Stimulated activated effector memory CD8-positive, alpha-beta T cell treated with anti-CD3 and anti-CD28 coated beads, Interleukin-12 subunit alpha, Interleukin-12 subunit beta, amount 100 ng/mL, for 72 hours (primary cell): ENCODE measurements around the gene TMEM179B.

ENCODE experiments used
- ATAC-seq: fragments of 150-1000 bp; cut with Tn5 transposase; 2 replicates; pipeline ENCODE4 v1.10.0; 2021
- DNase-seq, 2 donors: peaks; one replicate each; pipeline ENCODE4 v3.0.0; 2021 to 2022; ENCODE audit warnings: low spot score in 2 of 2
- H3K27ac Mint-ChIP-seq: one replicate; pipeline ENCODE4 v1.8.0; 2022; ENCODE audit warnings: mild to moderate bottlenecking, mixed read lengths
- H3K36me3 Mint-ChIP-seq: one replicate; pipeline ENCODE4 v1.8.0; 2022; ENCODE audit warnings: mild to moderate bottlenecking, mixed read lengths
- H3K4me1 Mint-ChIP-seq: one replicate; pipeline ENCODE4 v1.8.0; 2022; ENCODE audit warnings: mixed read lengths
- H3K4me3 Mint-ChIP-seq: one replicate; pipeline ENCODE4 v1.8.0; 2022; ENCODE audit warnings: mild to moderate bottlenecking, mixed read lengths
- H3K9me3 Mint-ChIP-seq: one replicate; pipeline ENCODE4 v1.8.0; 2022; ENCODE audit warnings: mixed read lengths

TMEM179B gene

GRCh38 chr11:62775646-62776045 lies 11.6 kb upstream of the TMEM179B start:
- DNase-seq (no peak), ATAC-seq (no peak)
- Mint-ChIP-seq H3K9me3 (no peaks in the 10 kb centered on the region), H3K27ac (peak overlapping the region; percentile 70), H3K36me3 (peaks cover 61% of the 10 kb centered on the region), H3K4me1 (peaks cover 40% of the 10 kb centered on the region), H3K4me3 (no peak overlapping the region)

DNA sequence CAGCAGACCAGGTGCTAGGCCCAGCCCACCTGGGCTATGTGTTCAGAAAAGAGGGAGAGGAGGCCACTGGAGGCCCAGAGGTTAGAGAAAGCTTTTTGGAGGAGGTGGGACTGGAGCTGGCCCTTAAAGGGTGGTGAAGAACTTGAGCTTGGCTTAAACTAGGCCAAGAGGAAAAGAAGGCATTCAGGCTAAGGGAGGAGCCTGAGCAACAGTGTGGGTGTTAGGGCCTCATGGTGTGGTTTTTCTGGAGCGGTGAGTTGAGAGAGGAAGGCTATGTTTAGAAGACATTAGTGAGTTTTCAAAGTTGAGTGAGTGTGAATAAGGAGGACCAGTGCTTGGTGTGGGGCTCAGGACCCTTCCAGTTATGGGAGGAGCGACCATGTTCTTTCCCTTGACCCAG lies 9.8 kb upstream of the TMEM179B start:
- DNase-seq = no peak
- H3K27ac Mint-ChIP-seq = peak overlapping the region; percentile 94
- peak overlapping the region; percentile 58 for H3K4me3 Mint-ChIP-seq
- peaks cover 67% of the 10 kb centered on the region for H3K36me3 Mint-ChIP-seq
- H3K9me3 Mint-ChIP-seq = no peaks in the 10 kb centered on the region
- H3K4me1 Mint-ChIP-seq = peaks cover 25% of the 10 kb centered on the region
- peak; percentile 82 for ATAC-seq

DNA sequence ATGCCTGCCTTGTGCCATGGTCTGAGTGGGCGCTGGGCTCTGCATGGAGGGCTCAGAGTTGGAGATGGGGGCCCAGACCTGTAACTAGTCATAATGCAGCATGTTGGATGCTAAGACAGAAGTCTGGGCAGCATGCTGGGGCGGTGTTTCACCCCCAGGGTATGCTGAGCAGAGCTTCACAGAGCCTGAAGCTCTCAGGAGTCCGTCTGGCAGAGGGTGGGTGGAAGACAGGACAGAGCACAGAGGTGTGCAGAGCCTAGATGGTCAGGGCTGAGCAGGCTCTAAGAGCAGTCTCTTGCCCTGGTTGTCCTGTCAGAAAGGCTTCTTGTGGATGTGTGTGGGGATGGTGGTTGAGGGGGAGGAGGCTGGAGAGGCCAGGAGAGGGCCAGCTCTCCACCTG lies 8.8 kb upstream of the TMEM179B start:
- ATAC-seq (peak; percentile 19), DNase-seq (no peak)
- Mint-ChIP-seq H3K4me3 (peak overlapping the region; percentile 58), H3K4me1 (peaks cover 23% of the 10 kb centered on the region), H3K27ac (peak overlapping the region; percentile 94), H3K36me3 (peaks cover 78% of the 10 kb centered on the region), H3K9me3 (no peaks in the 10 kb centered on the region)

DNA sequence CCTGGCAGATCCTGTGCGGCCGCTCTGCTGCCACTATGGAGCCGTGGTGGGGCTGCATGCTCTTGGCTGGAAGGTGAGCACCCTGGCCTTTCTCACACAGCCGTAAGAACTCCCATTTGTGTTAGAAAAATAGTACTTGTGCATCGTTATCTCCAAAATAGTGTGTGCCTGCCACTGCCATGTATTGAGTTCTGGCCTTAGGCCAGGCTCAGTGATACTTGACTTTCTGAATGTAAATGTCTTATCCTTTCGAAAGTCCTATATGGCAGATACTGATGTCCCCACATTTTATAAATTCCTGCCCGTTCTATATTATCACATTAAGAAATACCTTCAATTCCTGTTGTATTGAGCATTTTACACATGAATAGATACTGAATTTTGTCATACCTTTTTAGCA lies 4.4 kb upstream of the TMEM179B start:
- no peak overlapping the region for H3K27ac Mint-ChIP-seq
- no peak overlapping the region for H3K4me3 Mint-ChIP-seq
- H3K4me1 Mint-ChIP-seq = peaks cover 18% of the 10 kb centered on the region
- H3K9me3 Mint-ChIP-seq = no peaks in the 10 kb centered on the region
- H3K36me3 Mint-ChIP-seq = peaks cover 75% of the 10 kb centered on the region
- DNase-seq = no peak
- no peak for ATAC-seq

DNA sequence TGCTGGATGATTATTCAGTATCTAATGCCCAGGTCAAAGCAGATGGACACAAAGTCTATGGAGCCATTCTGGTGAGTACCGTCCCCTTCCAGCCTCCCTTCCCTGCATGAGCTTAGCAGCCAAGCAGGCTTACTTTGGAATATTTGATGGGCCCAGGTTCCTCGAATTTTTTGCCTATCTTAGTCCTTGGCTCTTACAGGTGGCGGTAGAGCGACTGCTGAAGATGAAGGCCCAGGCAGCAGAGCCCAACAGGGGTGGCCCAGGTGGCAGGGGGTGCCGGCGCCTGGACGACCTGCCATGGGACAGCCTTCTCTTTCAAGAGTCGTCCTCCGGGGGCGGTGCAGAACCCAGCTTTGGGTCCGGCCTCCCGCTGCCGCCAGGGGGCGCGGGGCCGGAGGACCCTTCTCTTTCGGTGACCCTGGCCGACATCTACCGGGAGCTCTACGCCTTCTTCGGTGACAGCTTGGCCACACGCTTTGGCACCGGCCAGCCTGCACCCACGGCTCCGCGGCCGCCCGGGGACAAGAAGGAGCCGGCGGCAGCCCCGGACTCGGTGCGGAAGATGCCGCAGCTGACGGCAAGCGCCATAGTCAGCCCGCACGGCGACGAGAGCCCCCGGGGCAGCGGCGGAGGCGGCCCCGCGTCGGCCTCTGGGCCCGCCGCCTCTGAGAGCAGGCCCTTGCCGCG lies 741 bp upstream of the TMEM179B start:
- Mint-ChIP-seq H3K36me3 (peaks cover 82% of the 10 kb centered on the region), H3K4me1 (peaks cover 33% of the 10 kb centered on the region), H3K4me3 (peak overlapping the region; percentile 92), H3K27ac (peak overlapping the region; percentile 92), H3K9me3 (no peaks in the 10 kb centered on the region)
- peak; percentile 84 for ATAC-seq
- peak; percentile 89 to 92 for DNase-seq

- Mint-ChIP-seq H3K36me3 (peaks cover 82% of the 10 kb centered on the region), H3K9me3 (no peaks in the 10 kb centered on the region), H3K27ac (peak overlapping the region; percentile 10), H3K4me1 (peaks cover 41% of the 10 kb centered on the region), H3K4me3 (peak overlapping the region; percentile 92)
- no peak for DNase-seq
- ATAC-seq = no peak
Measured at GRCh38 chr11:62788991-62789390, 1.8 kb downstream of the TMEM179B start.

GRCh38 chr11:62789576-62789975 lies 2.4 kb downstream of the TMEM179B start:
- ATAC-seq = no peak
- Mint-ChIP-seq H3K4me3 (peak overlapping the region; percentile 92), H3K27ac (peak overlapping the region; percentile 88), H3K9me3 (no peaks in the 10 kb centered on the region), H3K4me1 (peaks cover 47% of the 10 kb centered on the region), H3K36me3 (peaks cover 82% of the 10 kb centered on the region)
- no peak for DNase-seq

DNA sequence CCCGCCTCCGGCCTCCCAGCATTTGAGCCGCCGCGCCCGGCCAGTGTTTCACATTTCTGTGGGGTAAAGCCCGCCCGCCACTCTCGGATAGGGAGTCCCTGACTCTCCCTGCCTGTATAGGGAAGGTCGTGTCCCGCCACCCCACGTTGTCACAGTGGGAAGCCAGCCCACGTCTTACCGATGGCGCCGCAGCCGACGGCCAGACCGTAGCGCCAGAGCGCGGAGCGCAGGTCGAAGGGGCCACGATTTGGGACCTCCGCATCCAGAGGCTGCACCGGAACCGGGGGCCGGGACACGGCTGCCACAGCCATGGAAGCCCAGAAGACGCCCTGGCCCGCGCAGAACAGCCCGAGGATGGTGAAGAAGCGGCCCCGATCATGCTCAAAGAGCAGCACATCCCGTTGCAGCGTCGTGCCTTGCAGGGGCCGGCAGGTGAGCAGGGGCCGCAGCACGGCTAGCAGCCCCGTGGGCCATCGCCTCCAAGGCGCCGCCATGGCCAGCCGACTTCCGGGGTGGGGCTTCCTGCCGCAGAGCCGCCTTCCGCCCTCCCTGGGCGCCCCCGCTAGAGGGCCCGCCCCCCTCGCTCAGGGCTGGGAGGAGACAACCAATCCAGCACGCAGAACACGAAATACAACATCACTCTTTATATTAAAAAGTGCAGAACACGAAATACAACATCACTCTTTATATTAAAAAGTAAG lies 4.4 kb downstream of the TMEM179B start, which contains the start of gene TMEM223:
TSS of gene TMEM223 (minus strand) at position 506 of the 701 bp plus-strand sequence. CDS start at position 494, 12 bp downstream.
- DNase-seq (peak; percentile 84 to 92), ATAC-seq (peak; percentile 86)
- Mint-ChIP-seq H3K27ac (peak within 1 kb of the TSS; percentile 88), H3K36me3 (peaks cover 95% of the 10 kb centered on the region), H3K4me1 (peaks cover 39% of the 10 kb centered on the region), H3K9me3 (no peaks in the 10 kb centered on the region), H3K4me3 (peak within 1 kb of the TSS; percentile 92)

DNA sequence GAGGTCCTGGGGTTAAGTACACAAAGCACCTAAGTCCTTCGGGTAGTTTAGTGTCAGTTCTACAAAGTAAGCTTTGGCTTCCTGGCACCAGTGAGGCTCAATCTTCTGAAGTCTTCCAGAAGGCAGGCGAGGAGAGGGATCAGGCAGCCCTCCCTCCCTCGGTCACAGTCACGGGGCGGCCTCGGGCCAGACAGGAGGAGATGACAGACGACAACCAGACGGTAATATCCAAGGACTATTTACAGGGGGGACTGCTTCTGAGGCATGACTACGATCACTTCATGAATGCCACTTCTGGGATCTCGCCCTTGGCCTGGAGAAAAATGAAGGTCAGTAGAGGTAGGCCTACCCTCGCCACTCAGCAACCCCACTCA lies 5.0 kb downstream of the TMEM179B start:
- Mint-ChIP-seq H3K4me1 (peaks cover 39% of the 10 kb centered on the region), H3K27ac (peak overlapping the region; percentile 88), H3K36me3 (peaks cover 97% of the 10 kb centered on the region), H3K9me3 (no peaks in the 10 kb centered on the region), H3K4me3 (peak overlapping the region; percentile 92)
- ATAC-seq (no peak), DNase-seq (no peak)

DNA sequence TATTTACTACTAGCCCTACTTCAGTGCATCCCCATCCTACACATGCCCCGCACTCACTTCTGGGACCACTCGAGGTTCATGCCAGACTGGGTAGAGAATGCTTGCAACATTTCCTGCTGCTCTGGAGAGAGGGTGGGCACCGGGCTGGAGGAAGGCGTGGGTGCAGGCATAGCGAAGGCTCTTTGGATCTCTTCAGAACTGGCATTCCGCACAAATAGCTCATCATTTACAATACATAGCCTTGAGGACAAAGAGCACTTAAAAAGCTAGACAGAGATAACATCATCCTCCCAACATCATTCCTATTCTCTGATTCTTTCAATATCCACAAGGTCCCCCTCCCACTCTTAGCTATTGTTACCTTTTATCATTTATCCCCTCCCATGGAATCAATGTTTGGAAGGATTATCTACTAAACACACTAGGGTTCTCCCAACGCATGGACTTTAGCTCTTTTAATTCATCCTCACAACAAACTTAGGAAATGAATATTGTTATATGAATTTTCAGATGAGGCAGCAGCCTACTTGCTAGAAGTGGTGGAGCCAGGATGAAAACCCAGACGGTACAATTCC lies 7.1 kb downstream of the TMEM179B start:
- H3K27ac Mint-ChIP-seq = peak overlapping the region; percentile 54
- ATAC-seq = no peak
- DNase-seq = no peak
- H3K4me3 Mint-ChIP-seq = no peak overlapping the region
- H3K9me3 Mint-ChIP-seq = no peaks in the 10 kb centered on the region
- peaks cover 100% of the 10 kb centered on the region for H3K36me3 Mint-ChIP-seq
- peaks cover 31% of the 10 kb centered on the region for H3K4me1 Mint-ChIP-seq

GRCh38 chr11:62796281-62796680 lies 9.1 kb downstream of the TMEM179B start:
- H3K9me3 Mint-ChIP-seq = no peaks in the 10 kb centered on the region

GRCh38 chr11:62799486-62799885 lies 12.3 kb downstream of the TMEM179B start:
- DNase-seq (no peak), ATAC-seq (peak; percentile 17)
- peaks cover 100% of the 10 kb centered on the region for H3K36me3 Mint-ChIP-seq
- no peak overlapping the region for H3K4me3 Mint-ChIP-seq
- H3K4me1 Mint-ChIP-seq = peaks cover 37% of the 10 kb centered on the region
- peak overlapping the region; percentile 74 for H3K27ac Mint-ChIP-seq
- H3K9me3 Mint-ChIP-seq = no peaks in the 10 kb centered on the region

More at GRCh38 chr11:62796281-62796680, 9.1 kb downstream of the TMEM179B start:
- Mint-ChIP-seq H3K27ac (peak overlapping the region; percentile 78), H3K4me3 (no peak overlapping the region), H3K4me1 (peaks cover 23% of the 10 kb centered on the region), H3K36me3 (peaks cover 100% of the 10 kb centered on the region)
- ATAC-seq (no peak), DNase-seq (no peak)

GRCh38 chr11:62801071-62801470 lies 13.9 kb downstream of the TMEM179B start:
- H3K4me3 Mint-ChIP-seq = no peak overlapping the region
- DNase-seq (no peak), ATAC-seq (no peak)
- peaks cover 47% of the 10 kb centered on the region for H3K4me1 Mint-ChIP-seq
- H3K9me3 Mint-ChIP-seq = no peaks in the 10 kb centered on the region
- peak overlapping the region; percentile 82 for H3K27ac Mint-ChIP-seq
- peaks cover 97% of the 10 kb centered on the region for H3K36me3 Mint-ChIP-seq

DNA sequence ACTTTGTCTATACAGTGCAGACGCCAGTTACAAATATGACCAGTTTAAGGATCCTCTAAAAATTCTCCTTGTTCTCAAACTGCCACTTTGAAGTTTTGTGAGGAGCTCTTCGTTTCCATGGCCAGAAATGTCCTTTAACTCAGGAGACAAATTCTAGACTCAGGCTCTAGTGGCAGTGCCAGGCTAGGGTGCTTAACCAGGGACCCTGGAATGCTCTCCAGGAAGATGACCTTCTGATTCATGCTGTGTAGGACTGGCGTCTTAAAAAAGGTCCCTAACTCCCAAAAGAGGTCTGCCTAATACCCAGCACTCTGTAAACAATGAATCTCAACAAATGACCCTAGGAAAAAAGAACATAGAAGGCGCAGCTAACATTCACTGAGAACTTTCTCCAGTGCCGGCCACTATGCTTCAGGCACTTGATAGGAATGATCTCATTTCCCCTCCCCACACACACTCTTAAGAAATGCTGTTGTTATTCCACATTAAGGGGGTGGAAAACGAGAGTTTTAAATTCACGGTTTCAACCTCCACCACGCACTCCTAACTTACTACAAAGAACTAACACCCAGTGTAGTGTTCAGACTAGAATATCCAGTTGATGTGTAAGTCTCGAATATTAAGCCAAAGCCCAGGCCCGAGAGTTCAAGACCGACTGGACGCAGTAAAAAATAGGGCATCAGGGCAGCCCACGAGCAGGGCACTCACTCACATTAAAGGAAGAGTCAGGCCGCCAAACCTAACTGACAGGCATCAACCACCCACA lies 17.3 kb downstream of the TMEM179B start:
- Mint-ChIP-seq H3K4me3 (peak overlapping the region; percentile 96), H3K9me3 (no peaks in the 10 kb centered on the region), H3K4me1 (peaks cover 62% of the 10 kb centered on the region), H3K36me3 (peaks cover 63% of the 10 kb centered on the region), H3K27ac (peak overlapping the region; percentile 98)
- no peak for DNase-seq
- ATAC-seq = peak; percentile 51
